ENCODE results near the gene KIF21B.
"Not testable (repeated sequence)": the region's sequence is repeated elsewhere in the genome, so short reads cannot be mapped to it uniquely, and the experiment has no call there.

Gene KIF21B

DNA sequence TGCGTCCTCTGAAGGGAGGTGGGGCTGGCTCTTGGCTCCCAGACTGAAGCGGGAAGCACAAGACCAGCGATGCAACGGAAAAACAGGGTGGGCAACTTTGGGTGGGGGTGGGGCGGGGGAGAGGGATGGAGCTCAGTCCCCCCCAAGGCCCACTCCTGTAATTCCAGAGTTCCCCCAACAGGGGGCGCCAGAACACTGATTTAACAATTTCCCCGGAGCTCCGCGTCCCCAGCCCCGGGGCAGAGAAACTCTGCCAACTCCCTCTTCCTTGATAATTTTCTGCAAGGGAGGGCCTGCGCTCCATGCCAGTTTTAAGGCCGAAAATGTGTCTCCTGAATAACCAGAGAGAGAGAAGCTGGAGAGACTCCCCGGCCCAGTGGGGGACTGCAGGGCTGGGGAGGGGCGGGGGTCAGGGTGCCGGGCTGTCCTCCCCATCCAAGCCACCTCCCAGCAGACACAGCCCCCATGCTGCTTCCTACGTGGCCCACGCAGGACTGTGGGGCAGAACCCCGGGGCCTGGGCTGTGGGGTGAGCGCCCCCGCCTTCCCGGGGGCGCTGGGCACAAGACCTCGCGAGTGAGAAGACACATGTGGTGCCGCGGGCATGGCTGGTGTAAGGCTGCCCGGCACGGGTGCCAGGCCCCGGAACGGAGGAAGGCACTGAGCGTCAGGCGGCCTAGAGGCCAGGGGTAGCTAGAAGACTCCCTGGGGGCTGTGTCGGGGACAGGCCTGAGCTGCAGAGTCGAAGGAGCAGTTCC is 51.4 kb downstream of the KIF21B start:
- peak; percentile 44 to 60 for DNase-seq (ENCODE audit: low read depth in 1 of 2, low spot score in 1 of 2)

DNA sequence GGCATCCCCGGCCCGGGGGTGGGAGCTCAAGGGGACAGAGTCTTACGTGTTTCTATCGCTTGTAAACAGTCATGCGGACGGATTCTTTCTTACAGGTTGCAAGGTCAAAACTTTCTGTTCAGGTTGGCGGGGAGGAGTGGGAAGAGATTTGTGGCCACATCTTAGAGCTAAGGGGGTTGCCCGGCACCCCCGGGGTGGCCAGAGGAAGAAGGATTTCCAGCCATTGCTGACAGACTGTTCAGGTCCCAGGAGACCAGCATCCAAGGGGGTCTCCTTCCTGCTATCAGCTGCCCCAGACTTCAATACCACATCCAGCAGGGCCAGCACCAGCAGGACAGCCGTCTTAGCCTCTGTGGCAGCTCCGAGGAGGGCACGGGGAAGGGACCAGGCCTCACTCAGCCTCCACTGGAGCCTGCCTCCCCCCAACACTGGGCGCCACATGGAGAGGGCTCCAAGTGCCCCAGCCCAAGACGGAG is 52.0 kb downstream of the KIF21B start:
- no peak for DNase-seq (ENCODE audit: low read depth in 1 of 2, low spot score in 1 of 2)

- DNase-seq (ENCODE audit: low read depth in 1 of 2, low spot score in 1 of 2): no peak
Observed at GRCh38 chr1:200970771-200971427, 52.6 kb downstream of the KIF21B start.

GRCh38 chr1:200969726-200970561 is 53.6 kb downstream of the KIF21B start:
- no peak for DNase-seq (ENCODE audit: low read depth in 1 of 2, low spot score in 1 of 2)

- DNase-seq (ENCODE audit: low read depth in 1 of 2, low spot score in 1 of 2): no peak
Observed at GRCh38 chr1:200968469-200969410, 54.8 kb downstream of the KIF21B start.

- DNase-seq (ENCODE audit: low read depth in 1 of 2, low spot score in 1 of 2): no peak
Observed at GRCh38 chr1:200967693-200968468, 55.6 kb downstream of the KIF21B start.

- no peak for DNase-seq (ENCODE audit: low read depth in 1 of 2, low spot score in 1 of 2)
Observed at GRCh38 chr1:200966934-200967333, 56.6 kb downstream of the KIF21B start.

DNA sequence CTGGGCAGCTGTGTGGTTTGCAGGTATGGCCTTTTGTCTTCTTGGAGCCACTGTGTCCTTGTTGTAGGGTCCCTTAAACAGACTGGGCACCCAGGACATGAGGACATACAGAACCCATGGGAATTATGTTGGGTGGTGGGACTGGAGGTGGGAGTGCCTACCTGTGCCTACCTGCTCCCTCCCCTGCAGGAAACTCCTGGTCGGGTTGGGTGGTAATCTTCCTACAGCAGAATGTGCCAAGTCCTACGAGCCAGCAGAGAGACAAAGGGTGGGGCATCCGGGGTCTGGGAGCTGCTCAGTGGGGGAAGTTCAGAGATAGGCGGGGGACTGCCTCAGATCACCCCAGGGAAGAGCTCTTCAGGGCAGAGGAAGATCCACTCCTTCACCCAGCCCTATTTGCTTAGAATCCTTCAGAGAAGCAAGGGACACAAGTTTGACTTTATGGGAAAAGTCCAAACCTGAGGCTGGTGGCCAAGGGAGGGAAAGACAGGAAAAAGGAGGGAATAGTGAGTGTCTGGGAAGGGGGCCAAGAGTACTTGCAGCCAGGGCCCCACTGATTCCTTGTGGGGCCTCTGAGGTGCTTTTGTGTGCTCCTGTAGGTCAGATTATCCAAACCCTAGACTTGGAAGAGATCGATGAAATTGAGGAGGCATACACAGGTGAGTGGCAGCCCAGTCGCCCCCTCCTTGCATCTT is 58.3 kb downstream of the KIF21B start:
- DNase-seq (ENCODE audit: low read depth in 1 of 2, low spot score in 1 of 2): no peak

DNA sequence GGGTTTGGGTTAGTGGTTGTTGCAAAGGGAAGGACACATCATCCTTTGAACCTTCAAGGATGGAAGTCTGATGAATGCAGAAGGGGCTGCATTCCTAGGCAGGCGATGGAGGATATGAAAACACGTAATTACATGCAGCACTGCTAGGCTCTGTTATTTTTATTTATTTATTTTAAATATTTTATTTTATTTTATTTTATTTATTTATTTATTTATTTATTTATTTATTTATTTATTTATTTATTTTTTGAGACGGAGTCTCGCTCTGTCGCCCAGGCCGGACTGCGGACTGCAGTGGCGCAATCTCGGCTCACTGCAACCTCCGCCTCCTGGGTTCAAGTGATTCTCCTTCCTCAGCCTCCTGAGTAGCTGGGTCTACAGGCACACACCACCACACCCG is 59.6 kb downstream of the KIF21B start:
- DNase-seq (ENCODE audit: low read depth in 1 of 2, low spot score in 1 of 2): not testable (repeated sequence)

DNA sequence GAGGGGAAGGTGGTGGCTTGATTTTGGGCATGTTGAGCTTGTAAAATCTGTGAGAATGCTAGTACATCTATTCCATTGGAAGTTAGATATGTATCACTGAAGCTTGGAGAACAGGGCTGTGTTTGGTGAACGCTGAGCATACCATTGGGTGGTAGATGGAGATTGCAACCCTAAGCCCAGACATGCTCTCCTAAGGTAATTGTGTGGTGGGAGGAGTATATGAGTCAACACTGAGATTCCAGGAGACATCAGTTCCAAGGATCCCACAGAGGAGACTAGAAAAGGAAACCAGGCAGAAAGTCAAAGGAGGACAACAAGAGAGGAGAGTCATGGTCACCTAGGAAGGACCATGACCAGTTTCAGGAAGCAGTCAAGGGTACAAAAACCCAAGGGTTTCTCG is 60.4 kb downstream of the KIF21B start:
- DNase-seq (ENCODE audit: low read depth in 1 of 2, low spot score in 1 of 2): no peak

- no peak for DNase-seq (ENCODE audit: low read depth in 1 of 2, low spot score in 1 of 2)
Observed at GRCh38 chr1:200962631-200963030, 60.9 kb downstream of the KIF21B start.

DNA sequence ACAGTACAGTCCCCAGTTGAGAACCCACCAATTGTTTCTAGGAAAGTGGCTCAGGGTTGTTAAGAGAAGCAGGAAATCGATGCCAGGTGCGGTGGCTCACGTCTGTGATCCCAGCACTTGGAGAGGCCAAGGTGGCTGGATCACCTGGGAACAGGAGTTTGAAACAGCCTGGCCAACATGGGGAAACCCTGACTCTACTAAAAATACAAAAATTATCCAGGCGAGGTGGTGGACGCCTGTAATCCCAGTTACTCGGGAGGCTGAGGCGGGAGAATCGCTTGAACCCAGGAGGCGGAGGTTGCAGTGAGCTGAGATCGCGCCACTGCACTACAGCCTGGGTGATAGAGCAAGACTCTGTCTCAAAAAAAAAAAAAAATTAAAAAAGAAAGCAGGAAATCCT is 61.4 kb downstream of the KIF21B start:
- DNase-seq (ENCODE audit: low read depth in 1 of 2, low spot score in 1 of 2): not testable (repeated sequence)

DNA sequence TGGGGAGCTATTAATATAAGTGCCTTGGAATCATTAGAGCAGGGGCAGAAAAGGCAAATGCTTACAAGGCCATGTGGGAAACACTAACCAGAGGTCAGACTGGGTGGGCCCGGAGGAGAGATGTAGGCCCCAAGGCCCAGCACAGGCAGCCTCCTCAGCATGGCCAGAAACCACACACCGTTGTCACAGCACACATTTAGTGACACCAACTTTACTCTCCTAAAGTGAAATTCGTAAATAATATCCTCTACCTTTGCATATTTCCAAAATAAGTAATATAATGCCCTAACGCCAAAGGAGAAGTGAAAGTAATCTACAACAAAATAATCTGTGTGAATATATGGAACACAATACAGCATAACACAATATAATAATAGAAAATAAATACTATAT is 62.6 kb downstream of the KIF21B start:
- DNase-seq (ENCODE audit: low read depth in 1 of 2, low spot score in 1 of 2): no peak

DNA sequence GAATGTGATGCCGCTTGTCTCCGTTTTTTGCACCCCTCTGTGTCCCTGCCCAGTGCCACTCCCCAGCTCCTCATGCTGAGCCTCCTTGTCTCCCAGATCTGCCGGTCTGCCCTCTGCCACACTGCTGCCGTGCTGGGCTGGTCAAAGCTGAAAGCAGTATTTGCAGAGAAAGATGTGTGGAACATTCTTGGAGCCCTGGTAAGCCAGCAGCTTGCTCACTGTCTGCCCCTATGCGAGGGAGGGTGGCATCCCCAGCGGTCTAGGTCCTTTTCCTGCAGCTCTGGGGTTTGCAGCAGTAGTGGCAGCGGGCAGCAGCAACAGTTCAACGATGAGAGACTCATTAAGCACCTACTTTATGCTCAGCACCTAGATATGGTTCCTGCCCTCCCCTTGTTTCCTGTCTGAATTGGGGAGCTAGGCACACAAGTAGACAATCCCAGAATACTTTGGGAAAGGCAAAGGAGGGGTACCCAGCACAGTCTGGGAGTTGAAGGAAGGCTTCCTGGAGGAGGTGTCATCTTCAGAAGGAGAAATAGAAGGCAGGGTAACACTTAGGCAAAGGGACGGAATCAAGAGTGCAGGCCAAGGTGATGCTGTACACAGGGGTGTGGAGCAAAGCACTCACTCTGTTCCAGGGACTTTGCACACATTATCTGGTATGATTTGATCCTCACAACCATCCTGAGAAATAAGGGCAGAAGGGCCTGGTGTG is 63.1 kb downstream of the KIF21B start:
- DNase-seq (ENCODE audit: low read depth in 1 of 2, low spot score in 1 of 2): no peak

DNA sequence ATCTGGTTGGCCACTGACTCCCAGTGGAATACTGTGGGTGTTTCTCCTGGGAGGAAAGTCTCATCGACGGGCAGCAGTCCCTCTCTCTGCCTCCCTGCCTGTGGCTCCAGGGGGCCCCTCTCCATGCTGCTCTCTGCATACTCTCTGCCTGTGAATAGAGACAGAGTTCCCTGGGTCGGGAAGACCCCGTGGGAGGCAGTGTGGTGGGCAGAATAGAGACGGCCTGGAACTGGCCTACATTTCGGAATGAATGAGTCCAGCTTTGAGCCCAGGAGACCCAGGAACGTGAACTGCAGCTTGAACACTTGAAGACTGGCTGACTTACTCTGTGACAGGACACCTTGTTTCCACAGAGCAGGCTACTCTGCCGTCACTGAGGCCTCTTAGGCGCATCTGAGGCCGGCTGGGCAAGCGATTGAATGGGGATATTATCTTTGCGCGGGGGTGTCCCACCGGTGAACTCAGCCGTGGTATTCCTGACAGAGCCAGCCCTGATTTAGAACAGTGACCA is 64.0 kb downstream of the KIF21B start:
- DNase-seq (ENCODE audit: low read depth in 1 of 2, low spot score in 1 of 2): no peak

GRCh38 chr1:200958597-200958996 is 64.9 kb downstream of the KIF21B start:
- no peak for DNase-seq (ENCODE audit: low read depth in 1 of 2, low spot score in 1 of 2)

DNA sequence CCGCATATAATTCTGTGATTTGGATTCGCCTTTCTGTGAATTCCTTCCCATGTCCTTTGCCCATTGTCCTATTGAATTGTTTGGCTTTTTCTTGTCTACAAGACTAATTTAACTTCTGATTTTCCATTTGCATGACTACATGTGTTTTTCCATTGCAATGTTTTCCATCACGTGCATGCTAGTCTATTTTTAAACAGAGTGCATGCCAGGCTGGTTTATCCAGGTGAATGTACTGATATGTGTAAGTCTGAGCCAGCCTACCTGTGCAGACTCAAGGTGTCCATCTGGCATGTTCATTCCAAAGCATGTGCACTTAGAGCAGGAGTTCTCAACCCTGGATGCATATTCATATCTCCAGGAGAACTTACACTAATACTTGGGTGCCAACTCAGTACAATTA is 69.1 kb downstream of the KIF21B start:
- DNase-seq (ENCODE audit: low read depth in 1 of 2, low spot score in 1 of 2): no peak

GRCh38 chr1:200951016-200951415 is 72.5 kb downstream of the KIF21B start:
- no peak for DNase-seq (ENCODE audit: low read depth in 1 of 2, low spot score in 1 of 2)

Data from activated CD4-positive, alpha-beta T cell treated with anti-CD3 and anti-CD28 coated beads, Interleukin-2, amount 50 U/mL, for 24 hours (primary cell).